NOMO-1 (cell line): ENCODE measurements around the gene KDM4B.

Source experiments
- DNase-seq, 2 experiments: peaks; one replicate each; lab custom pipeline; 2025; ENCODE audit not compliant: unreplicated experiment in 2 of 2; lab: John Stamatoyannopoulos, UW

KDM4B gene

GRCh38 chr19:5131506-5132205, 162.7 kb downstream of the KDM4B start:
- DNase-seq: no peak

- DNase-seq: no peak
These were observed 163.3 kb downstream of the KDM4B start for GRCh38 chr19:5132206-5132560.

DNA sequence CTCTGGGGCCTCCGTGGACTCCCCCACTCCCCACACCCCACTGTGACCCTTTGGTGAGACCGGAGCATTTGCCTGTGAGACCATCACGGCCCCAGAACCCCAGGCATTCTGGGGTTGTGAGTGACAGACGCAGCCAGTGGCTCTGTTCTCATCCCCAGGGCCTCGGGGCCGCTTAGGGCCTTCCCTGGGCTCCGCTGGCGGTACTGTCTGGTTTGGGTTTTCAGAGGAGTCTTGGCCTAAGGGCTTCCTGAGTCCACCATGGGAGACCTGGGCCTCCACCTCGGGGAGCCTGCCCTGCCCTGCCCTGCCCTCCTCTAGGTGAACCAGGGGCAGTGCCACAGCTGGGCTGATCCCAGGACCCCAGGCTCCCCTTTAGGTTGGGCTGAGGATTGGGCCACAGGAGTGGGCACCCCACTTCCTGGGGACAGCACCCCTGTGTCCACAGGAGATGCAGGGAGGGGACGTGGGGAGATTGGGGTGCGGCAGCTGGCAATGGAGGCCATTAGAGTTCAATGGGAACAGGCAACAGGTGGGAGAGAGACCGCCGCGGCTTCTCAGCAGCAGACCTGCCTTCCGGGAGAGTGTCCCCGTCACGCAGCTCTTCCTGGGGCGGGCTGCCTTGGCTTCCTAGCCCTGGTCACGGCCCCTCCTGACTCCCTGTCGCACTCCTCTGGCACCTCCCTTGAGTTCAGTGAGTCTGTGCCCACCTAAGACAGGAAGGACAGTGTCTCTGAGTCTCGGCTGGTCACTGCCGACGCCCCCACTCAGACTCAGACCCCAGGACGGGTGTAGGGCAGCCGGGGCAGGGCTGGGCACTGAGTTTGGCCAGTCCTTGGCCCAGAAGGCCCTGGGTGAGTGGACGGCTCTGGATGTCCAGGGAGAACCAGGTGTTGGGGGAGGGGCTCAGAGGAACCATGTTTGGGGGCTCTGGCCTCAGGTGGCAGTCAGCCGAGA, 164.1 kb downstream of the KDM4B start:
- DNase-seq: no peak

DNA sequence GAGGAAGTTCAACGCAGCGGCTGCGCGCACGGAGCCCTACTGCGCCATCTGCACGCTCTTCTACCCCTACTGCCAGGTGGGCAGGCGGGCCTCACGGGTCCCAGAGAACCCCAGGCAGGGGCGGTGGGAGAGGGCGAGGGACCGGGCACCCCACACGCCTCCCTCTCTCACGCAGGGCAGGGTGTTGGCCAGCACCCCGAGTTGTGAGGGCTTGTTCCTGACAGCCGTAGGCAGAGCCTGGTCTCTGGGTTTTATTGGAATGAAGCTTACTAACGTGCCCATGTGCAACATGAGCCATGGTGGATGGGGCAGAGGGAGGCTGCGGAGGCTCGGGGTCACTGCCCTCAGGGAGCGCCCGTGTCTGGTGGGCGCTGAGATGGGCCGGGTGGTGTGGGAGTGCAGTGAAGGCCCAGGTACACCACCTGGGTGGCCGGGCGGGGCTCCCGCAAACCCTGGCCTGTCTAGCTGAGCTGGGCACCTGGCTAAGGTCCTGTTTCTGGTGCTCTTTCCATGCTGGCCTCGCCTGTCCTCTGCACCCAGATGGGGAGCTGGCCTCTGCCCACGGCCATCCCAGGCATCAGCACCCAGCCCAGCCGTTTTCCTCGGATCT, 165.2 kb downstream of the KDM4B start:
- DNase-seq: no peak

- no peak for DNase-seq
These were observed 165.8 kb downstream of the KDM4B start for GRCh38 chr19:5134691-5135090.

- DNase-seq: no peak
These were observed 167.4 kb downstream of the KDM4B start for GRCh38 chr19:5136073-5136855.

DNA sequence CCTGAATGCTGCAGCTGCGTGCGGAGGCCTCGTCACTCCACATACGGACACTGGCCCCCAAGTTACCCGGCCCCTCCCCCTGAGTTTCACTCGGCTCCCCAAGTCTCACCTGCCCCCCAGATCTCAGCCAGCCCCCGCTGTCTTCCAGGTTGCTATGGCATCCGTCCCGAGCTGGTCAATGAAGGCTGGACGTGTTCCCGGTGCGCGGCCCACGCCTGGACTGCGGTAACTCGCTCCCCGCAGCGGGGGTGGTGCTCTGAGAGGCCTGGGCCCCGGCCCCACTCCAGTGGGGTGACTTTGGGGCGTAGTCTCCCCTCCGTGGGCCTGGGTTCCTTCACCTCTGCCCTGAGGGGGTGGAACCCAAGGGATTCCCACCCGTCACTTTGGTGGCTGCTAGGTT, 168.2 kb downstream of the KDM4B start:
- no peak for DNase-seq

DNA sequence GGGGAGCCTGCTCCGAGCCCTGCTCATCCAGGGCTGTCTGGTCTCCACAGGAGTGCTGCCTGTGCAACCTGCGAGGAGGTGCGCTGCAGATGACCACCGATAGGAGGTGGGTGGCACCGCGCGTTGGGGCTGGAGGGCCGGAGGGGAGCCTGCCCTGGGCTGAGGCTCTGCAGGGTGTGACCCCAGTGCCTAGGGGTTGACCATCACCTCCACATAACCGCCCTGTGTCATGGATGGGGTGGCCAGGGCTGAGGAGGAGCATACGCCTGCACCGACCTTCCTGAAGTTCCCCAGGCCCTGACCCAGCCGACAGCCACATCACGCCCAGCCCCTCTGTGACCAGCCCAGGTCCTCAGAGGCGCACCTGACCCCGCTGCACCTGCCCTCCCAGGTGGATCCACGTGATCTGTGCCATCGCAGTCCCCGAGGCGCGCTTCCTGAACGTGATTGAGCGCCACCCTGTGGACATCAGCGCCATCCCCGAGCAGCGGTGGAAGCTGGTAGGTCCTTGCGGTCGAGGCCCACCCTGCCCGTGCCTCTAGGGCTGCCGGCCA, 168.7 kb downstream of the KDM4B start:
- DNase-seq: no peak

DNA sequence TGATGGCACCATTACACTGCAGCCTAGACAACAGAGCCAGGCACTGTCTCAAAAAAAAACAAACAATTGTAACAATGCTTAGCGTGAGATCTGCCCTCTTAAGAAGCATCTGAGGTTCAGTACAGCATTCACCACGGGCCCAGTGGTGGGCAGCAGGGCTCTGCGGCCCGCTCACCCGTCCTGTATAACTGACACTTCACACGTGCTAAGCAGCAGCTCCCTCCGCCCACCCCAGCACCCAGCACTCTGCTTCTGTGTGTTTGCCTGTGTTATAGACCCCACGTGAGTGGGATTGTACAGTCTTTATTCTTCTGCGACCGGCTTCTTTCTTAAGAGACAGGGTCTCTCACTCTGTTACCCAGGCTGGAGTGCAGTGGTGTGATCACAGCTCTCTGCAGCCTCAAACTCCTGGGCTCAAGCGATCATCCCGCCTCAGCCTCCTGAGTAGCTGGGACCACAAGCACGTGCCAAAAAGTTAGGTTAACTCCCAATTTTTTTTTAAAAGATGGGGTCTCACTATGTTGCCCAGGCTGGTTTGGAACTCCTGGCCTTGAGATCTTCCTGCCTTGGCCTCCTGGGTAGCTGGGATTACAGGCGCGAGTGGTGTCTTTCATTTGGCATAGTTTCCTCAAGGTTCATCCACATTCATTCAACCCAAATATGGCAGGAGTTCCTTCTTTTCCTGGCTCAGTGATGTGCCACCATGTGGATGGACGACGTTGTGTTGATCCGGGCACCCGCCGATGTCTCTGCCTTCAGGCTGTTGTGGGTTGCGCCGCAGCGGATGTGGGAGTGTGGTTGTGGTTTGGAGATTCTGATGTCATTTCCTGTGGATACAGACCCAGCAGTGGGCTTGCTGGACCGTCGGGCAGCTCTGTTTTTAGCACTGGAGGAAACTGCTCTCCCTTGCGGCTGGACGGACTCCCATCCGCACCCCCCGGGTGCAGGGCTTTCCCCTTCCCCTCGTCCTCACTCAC, 170.0 kb downstream of the KDM4B start:
- DNase-seq: peak; percentile 81 to 83

DNA sequence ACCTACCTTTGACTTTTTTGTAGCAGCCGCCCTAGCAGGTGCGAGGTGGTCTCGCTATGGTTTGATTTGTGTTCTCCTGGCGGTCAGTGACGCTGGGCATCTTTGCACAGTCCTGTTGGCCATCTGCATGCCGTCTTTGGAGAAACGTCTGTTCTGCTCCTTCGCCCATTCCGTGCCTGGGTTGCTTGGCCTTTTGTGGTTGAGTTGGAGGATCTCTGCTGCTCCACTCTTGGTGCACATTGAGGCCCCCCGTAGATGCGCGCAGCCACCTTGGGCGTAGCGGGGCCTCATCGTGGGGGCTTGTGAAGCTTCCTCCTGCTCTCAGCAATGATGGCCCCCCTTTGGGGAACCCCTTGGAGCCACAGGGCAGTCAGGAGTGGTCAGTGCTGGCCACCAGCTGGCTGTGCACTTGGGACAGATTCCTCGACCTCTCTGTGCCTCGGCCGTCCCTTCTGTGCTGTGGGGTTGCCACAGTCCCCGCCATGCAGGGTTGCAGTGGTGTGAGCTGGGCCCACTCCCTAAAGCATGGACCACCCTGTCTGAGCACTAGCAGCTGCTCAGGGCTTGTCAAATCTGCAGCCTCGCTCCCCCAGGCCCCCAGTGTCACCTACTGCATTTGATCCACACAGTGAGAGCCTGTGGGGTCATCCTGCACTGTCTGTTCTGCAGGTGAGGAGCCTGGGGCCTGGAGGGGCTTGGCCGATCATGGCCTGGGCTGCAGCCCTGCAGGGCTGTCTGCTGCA, 170.8 kb downstream of the KDM4B start:
- DNase-seq: no peak

- DNase-seq: no peak
These were observed 172.4 kb downstream of the KDM4B start for GRCh38 chr19:5141129-5141849.

DNA sequence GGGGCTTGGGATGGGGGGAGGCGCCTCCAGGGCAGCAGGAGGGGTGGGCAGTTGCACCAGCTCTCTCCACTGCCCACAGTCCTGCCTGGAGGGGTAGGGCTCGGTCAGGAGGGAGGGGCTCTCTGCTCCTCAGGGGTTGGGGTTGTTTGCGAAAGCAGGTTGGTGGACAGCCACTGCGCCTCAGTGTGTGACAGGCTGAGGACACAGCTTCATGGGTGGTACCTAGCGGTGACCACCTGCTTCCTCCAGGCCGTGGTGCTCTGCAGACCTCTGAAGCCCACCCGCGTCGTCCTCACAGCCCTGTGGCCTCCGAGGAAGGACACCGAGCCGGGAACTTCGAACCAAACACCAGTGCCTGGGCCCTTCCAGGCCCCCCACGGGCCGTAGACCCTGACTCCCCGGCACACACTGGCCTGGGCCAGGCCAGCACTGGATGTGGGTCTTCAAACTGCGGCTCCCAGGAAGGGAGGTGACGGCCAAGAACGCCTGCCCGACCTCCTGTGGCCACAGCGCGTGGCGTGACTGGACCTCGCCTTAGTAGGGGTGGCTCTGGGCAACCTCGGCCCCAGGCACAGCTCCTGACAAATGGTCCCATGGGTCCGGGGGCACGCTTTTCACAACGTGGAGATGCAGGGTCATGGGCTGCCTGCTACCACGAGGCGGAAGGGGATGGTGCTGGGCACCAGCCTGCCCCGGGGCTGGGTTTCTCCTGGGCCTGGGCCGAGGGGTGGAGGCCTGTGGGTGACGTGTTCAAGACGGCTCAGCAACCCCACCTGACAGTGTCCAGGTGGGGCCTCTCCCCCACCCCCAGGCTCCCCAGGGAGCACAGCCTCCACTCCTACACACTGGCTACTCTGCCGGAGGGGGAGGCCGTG, 173.2 kb downstream of the KDM4B start:
- no peak for DNase-seq

GRCh38 chr19:5142725-5143097, 173.8 kb downstream of the KDM4B start:
- DNase-seq: no peak

GRCh38 chr19:5143471-5144411, 174.8 kb downstream of the KDM4B start:
- DNase-seq: no peak

DNA sequence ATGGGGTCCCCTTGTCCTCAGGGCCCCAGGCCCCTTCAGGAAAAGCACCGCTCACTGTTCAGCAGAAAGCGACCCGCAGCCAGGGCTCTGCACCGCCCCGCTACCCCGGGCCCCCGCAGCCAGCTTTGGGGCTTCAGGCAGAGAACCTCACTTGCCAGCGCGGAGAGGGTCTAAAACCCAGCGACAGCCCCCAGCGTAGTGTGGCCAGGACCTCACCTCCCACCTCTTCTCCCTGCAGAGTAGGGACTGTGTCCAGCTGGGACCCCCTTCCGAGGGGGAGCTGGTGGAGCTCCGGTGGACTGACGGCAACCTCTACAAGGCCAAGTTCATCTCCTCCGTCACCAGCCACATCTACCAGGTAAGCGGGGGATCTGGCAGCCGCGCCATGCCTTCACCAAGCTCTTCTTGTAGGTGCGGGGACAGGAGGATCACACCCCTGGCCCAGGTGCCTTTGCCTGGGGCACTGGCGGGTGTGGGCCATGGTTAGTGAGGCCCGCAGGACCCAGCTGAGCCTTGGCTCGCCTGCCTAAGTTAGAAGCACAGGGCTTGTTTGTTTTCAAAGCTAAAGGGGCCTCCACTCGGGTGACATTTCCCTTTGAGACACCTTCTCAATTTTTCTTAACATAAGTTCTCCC, 175.7 kb downstream of the KDM4B start:
- DNase-seq: no peak
